Measurements from ENCODE around the gene RGS11.

The RGS11 gene

DNA sequence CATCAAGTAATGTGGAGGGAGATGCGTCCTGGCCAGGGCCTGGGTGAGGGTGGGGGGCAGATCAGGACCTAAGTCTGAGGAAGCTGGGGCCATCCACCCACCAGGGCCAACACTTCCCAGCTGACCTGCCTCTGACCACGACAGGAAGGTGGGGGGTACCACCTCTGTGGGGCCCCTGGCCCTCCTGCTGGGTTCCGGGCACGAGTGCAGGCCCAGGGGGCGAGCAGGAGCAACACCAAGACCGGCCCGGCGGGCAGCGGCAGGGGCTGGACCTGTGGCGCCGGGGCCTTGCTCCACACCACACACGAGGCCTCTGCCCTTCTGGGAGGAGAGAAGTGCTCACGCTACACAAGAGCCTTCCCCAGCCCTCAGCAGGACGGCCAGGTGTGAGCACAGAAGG lies 20.5 kb upstream of the RGS11 start:
- DNase-seq = no peak

- no peak for DNase-seq
These were observed 17.5 kb upstream of the RGS11 start for GRCh38 chr16:293043-293775.

DNA sequence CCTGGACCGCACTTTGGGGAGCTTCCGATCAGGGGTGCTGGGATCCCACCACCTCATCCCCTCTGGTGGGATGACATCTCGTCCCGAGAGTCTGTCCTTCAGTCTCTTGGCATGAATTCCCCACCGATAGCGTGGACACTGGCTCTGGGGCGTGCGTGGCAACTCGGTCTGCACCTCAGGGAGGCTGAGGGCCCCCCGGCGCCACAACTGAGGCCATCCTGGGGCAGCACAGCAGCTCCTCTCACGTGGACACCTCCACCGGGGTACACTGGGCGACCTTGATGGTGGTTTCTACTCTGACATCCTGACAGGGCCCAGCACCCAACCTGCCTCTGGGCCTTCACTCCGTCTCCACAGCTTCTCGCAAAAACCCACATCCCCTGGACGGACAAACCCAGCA lies 15.8 kb upstream of the RGS11 start:
- no peak for DNase-seq

DNA sequence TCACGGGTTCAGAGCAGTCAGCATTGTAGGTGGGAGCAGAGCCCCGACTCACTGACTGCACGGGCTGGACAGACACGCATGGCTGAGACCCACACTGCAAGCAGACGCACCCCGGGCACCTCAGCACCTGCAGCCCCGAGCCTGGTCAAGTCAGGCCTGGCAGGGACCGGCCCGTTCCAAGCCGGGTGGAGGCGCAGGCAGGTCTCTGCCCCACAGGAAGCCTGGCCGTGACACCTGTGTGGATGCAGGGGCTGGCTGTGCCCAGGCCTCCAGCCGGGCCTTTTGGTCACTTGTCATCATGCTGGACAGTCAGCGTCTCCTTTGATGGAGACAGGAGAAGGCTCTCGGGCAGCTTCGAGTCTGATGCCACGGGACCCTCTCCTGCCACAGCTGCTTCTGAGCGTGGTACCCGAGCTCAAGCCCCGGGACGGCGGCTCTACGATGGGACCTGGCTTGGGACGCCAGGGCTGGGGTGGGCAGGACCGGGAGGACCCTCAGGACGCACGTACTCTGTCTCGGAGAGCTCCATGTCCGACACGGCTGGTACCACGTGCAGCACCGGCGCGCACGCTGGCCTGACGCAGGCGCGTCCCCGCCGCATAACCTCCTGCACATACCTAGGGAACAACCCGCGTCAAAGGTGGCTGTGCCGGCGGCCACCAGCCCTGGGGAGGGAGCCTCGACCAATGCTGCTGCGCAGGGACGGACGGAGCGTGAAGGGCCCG lies 15.1 kb upstream of the RGS11 start:
- no peak for DNase-seq

GRCh38 chr16:290015-290680 lies 14.4 kb upstream of the RGS11 start:
- DNase-seq = no peak

DNA sequence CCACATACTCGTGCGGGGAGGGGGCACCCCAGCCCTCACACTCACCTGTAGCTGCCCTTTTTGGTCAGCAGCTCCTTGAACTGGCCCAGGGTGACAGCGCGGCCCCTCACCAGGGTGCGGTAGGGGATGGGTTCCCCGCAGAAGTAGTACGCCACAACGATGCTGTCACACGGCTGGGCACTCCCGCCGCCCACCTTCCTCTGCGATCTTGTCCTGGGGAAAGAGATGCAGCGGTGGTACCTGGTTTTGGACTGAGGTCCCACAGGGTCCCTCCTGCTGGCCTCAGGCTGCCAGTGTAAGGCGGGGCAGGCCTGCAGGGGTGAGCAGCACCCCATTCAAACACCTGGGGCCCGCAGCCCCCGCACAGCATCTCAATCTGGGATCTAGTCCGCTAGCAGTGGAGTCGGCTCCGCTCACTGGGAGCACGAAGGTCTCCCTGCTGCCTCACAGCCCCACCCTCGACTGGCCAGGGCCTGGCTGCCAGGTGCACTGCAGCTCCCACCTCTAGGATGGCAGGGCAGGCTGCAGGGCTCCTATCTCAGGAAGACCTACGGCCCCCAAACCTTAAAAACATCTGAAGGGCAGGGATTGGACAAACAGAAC lies 13.8 kb upstream of the RGS11 start:
- DNase-seq = no peak

DNA sequence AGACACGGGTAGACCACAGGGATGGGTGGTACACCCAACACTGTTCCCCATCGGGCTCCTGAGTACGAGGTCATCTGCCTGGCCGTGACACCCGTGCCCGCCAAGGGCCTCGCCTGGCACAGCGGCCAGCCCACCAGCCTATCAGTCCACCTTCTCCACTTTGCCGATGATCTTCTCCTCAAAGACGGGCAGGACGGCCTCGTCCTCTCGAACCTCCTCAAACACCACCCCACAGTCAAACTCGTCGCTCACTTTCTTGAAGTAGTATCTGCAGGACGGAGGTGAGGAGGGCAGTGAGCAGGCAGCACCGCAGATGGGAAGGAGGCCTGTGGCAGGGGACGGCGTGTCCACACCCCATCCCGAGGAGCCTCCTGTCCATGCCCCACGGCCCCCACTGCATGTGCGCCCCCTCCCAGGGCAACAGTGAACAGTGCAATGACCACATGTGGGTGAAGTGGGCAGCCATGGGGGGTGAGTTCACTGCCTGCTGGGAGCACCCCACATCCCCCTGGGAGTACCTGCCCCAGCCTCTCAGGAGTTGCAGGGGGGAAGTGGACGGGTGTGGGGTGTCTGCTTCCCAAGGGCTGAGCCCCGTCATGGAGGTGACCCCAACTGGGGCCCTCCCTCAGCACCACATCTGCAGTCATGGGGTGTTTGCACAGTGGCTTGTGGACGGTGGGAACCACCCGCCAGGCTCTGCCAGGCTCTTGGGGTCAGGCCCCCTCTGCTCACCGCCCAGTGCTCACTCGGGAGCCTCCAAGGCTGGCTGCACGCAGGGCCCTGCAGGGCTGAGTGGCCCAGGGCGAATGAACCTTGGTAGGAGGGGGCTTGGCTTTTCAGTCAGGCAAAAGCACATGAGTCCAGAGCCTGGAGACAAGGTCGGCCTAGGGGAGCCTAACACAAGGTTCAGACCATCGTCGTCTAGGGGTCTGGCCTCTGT lies 12.5 kb upstream of the RGS11 start:
- DNase-seq = no peak

DNA sequence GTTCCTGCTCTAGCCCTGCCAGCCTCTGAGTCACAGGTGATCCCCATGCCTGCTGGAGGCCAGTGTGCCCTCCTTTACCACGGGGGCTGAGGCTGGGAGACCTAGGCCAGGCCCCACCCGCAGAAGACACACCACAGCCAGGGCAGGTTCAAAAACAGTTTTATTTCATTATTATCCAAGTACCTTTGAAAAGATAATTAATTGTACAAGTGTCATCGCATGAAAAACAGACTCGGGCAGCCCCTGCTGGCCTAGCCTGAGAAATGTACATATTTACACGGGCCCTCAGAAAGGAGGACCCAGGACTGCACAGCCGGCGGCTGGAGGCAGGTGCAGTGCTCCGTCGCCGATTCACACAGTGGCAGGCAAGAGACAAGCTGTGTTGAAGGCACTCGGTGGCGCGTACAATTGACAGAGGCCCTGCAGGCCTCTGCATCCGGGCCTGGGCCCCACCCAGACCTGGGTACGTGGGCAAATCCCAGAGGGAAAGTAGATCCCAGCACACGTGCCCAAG lies 11.6 kb upstream of the RGS11 start:
- no peak for DNase-seq

- DNase-seq = no peak
These were observed 10.9 kb upstream of the RGS11 start for GRCh38 chr16:286491-287297.

DNA sequence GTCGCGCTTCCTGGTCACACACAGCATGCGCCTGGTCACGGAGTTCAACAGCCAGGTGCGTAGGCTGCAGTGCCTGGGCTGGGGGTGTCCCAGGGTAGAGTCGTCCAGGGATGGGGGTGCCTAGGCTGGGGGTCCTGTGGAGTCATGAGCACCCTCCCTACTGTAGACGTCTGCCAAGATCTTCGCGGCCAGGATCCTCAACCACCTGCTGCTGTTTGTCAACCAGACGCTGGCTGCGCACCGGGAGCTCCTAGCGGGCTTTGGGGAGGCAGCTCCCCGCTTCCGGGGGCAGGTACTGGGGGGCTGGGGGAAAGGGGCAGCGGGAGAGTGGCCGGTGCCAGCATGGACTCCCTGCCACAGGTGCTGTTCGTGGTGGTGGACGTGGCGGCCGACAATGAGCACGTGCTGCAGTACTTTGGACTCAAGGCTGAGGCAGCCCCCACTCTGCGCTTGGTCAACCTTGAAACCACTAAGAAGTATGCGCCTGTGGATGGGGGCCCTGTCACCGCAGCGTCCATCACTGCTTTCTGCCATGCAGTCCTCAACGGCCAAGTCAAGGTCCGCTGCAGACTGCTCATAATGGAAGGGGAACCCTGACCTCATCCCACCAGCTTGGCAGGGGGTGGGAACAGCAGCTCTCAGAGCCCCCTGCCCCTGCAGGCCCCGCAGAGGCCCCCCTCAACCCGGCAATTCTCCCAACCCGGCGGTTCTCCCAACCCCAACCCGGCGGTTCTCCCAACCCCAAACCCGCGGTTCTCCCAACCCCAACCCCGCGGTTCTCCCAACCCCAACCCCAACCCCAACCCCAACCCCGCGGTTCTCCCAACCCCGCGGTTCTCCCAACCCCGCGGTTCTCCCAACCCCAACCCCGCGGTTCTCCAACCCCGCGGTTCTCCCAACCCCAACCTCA lies 9.7 kb upstream of the RGS11 start:
- DNase-seq = no peak

DNA sequence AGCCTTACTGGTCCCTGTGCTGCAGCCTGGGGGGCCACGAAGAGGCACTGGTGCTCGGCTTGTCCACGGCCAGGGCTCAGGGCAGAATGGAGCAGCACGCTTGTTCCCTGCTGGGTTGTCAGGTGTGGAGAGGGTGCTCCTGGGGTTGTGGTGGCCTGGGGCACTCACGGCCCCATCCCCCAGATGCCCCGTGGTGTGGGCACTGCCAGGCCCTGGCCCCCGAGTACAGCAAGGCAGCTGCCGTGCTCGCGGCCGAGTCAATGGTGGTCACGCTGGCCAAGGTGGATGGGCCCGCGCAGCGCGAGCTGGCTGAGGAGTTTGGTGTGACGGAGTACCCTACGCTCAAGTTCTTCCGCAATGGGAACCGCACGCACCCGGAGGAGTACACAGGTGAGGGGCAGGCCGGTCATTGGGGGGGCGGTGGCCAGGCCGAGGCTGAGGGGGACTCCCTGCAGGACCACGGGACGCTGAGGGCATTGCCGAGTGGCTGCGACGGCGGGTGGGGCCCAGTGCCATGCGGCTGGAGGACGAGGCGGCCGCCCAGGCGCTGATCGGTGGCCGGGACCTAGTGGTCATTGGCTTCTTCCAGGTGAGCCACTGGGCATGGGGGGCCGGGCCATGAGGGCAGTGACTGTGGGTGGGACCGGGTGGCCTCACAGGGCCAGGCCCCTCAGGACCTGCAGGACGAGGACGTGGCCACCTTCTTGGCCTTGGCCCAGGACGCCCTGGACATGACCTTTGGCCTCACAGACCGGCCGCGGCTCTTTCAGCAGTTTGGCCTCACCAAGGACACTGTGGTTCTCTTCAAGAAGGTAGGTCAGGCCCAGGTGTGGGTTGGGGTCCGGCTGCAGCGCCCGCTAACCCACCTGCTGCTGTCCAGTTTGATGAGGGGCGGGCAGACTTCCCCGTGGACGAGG lies 8.7 kb upstream of the RGS11 start:
- no peak for DNase-seq

DNA sequence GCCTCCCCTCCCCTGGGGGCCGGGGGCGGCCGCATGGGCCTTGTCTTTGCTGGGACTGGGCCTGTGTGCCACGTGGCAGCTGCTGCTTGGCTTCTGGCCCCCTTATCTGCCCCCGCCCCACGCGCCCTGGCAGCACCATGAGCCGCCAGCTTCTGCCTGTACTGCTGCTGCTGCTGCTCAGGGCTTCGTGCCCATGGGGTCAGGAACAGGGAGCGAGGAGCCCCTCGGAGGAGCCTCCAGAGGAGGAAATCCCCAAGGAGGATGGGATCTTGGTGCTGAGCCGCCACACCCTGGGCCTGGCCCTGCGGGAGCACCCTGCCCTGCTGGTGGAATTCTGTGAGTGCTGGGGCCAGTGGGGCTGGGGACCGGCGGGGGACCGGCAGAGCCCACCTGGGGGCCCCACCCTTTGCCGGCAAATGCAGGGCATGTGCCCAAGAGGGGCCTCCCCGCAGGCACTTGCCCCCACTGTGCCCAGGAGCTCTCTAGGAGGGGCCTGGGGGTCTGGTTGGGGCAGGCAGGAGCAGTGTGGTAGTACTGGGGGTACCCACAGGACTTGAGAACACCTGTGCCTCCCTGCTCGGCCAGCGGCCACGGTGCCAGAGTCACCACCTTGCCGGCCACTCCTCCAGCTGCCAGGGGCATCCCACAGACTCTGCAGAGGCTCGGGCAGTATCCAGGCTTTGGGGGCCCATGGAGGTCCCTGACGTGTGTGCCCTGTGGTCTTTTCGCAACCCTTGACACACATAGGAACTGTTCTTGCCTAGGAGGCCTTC lies 7.5 kb upstream of the RGS11 start, which contains the start of gene PDIA2:
Gene PDIA2 (plus strand): TSS at position 132 of the 773 bp plus-strand sequence. CDS start 6 bp downstream, at position 138.
- no peak for DNase-seq

DNA sequence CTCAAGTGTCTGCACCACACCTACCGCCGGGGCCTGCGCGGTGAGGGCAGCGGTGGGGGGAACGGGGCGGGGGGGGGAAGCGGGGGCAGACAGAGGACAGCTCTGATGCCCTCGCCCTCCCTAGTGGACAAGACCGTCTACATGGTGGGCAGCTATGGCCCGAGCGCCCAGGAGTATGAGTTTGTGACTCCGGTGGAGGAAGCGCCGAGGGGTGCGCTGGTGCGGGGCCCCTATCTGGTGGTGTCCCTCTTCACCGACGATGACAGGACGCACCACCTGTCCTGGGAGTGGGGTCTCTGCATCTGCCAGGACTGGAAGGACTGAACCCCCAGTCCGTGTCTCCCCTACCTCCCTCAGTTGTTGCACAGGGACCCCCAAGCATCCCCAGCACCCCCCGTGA lies 6.7 kb upstream of the RGS11 start:
- DNase-seq = no peak

DNA sequence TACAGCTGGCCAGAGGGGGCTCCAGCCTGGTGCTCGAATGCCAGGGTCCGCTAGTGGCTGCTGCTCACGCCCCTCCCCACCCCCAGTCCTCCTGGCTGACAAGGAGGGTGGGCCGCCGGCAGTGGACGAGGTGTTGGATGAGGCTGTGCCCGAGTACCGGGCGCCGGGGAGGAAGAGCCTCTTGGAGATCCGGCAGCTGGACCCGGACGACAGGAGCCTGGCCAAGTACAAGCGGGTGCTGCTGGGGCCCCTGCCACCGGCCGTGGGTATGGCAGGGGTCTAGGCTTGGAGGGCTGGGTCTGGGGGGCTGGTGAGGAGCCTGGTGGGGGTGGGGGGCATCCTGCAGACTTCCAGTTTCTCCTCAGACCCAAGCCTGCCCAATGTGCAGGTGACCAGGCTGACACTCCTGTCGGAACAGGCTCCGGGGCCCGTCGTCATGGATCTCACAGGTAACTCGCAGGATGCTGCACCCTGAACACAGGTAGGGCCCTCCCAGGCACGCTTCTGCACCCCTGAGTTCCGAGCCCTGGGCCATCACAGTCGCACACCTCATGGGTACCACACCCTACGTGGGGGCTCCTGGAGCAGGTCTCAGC lies 6.0 kb upstream of the RGS11 start:
- DNase-seq = no peak

DNA sequence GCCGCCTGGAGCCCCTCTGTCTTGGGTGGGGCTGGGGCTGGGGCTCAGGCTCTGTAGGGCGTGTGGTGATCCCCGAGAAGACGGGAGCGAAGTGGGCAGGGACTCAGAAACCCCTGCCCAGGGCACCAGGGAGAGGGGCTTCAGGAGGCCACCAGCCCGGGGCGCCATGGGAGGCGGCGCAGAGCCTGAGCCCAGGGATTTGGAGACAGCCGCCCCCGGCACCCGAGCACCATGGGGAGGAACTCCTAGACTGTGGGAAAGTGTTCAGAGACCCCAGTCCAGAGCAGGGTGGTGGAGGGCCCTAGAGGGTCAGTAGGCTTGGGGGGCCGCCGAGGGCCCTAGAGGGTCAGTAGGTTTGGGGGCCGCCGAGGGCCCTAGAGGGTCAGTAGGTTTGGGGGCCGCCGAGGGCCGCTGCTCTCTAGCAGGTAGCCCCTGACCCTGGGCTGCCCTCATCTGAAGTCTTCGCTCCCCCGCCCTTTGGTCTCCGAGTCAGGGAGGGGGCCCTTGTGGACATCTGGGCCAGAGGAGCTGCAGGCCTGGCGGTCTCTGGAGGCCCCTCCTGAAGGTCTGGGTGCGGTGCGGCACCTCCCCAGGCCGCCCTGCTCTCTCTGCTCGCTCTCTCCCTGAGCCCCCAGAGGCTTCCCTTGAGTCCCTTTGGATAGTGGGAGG lies 5.4 kb upstream of the RGS11 start:
- no peak for DNase-seq

DNA sequence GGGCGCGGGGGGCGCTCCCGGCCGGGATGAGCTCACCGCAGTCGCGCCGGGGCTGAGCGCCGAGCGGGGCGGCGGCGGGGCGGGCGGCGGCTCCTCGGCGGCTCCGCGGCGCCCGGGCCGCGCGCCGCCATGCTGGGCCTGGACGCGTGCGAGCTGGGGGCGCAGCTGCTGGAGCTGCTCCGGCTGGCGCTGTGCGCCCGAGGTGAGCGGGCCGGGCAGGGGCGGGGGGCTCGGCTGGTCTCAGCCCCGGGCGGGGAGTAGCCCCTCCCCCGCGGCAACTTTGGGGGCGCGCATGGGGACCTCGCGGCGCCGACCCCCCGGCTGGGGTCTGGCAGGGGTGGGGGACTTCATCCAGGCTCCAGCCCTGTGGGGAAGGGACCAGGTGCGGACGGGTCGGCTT lies 4.8 kb upstream of the RGS11 start, which contains the start of gene ARHGDIG:
Gene ARHGDIG (plus strand): TSS at position 40 of the 400 bp plus-strand sequence. CDS start 90 bp downstream, at position 130.
- DNase-seq = no peak

GRCh38 chr16:280005-280460 lies 4.3 kb upstream of the RGS11 start:
- DNase-seq = no peak

Data from T-helper 9 cell (primary cell).